Vagina (tissue), 2 donors: ENCODE measurements around the gene LTBP3. TPM values are rescaled to one million over a fixed set of nuclear protein-coding genes. Genes with fewer than 3 reads are reported as not detected.

Source experiments
- DNase-seq, 2 donors: peaks; one replicate each; pipeline ENCODE4 v3.0.0-alpha.2; 2017; ENCODE audit errors: extremely low spot score in 2 of 2
- H3K27ac ChIP-seq: fragments of 200-600 bp; sonication (generic); one replicate; pipeline ENCODE4 v1.5.1; 2019
- H3K27me3 ChIP-seq: fragments of 200-600 bp; sonication (generic); one replicate; pipeline ENCODE4 v1.5.1; 2019
- H3K36me3 ChIP-seq, 2 donors: fragments of 200-600 bp; sonication (generic); one replicate each; pipeline ENCODE4 v1.5.1; 2017 to 2019
- H3K4me1 ChIP-seq: fragments of 200-600 bp; sonication (generic); one replicate; pipeline ENCODE4 v1.5.1; 2019
- H3K4me3 ChIP-seq, 2 donors: fragments of 200-600 bp; sonication (generic); 1 replicate in 1 of 2; 2 replicates in 1 of 2; pipeline ENCODE4 v1.5.1; 2016 to 2019
- H3K9me3 ChIP-seq: fragments of 200-600 bp; sonication (generic); one replicate; pipeline ENCODE4 v1.5.1; 2019
- POLR2A ChIP-seq, 2 donors: fragments of 450-650 bp; IDR thresholded peaks; one replicate each; pipeline ENCODE4 v1.6.1; 2017; ENCODE audit warnings: antibody characterized with exemption in 2 of 2, mild to moderate bottlenecking in 2 of 2, moderate library complexity in 2 of 2
- POLR2AphosphoS5 ChIP-seq, 2 donors: sonication (generic); formaldehyde crosslinking; IDR thresholded peaks; one replicate each; pipeline ENCODE4 v1.9.0; 2017; ENCODE audit warnings: antibody characterized with exemption in 2 of 2, mild to moderate bottlenecking in 2 of 2, low read depth in 1 of 2; ENCODE audit not compliant: insufficient read depth in 1 of 2
- intact Hi-C: fragments of 100-400 bp; cut with DNase I; formaldehyde crosslinking; loops from one replicate; pipeline ENCODE4 v1.15.1; 2023
- total RNA-seq: library from RNA; depleted of rRNA; stranded (reverse); fragments of >200 nt; gene quantifications from one replicate; pipeline ENCODE4 v1.2.3, GENCODE V29; 2016
- TF ChIP-seq, protein P1 (sequence below), 3 experiments: fragments of 450-650 bp in 2 of 3; fragments of 200-600 bp in 1 of 3; sonication (generic) in 1 of 3; IDR thresholded peaks; one replicate each; pipeline ENCODE4 v1.5.1; 2017 to 2019; ENCODE audit warnings: antibody characterized with exemption in 3 of 3, mild to moderate bottlenecking in 2 of 3, moderate library complexity in 2 of 3

The LTBP3 gene
- total RNA-seq, 1 donor from 2014 or later: 246 TPM

DNA sequence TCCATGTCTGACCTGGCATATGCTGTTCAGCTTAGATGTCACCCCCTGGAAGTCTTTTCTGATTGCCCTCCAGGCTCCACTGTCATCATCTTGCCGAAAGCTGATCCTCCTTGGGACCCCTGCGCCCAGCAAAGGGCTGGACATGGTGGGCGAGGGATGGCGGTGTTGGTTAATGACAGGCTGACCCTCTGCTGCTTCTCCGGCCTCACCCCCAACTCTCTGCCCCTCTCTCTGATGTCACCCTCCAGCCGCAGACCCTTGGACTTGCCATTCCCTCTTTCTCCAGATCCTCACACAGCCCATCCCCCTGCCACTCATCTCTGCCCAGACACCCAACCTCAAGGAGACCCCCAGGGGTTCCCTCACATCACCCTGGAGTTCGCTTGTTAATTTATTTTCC lies 20.0 kb upstream of the LTBP3 start:
- no peaks in the 10 kb centered on the region for H3K27me3 ChIP-seq
- no peaks in the 10 kb centered on the region for H3K9me3 ChIP-seq
- TF ChIP-seq, protein P1, sequence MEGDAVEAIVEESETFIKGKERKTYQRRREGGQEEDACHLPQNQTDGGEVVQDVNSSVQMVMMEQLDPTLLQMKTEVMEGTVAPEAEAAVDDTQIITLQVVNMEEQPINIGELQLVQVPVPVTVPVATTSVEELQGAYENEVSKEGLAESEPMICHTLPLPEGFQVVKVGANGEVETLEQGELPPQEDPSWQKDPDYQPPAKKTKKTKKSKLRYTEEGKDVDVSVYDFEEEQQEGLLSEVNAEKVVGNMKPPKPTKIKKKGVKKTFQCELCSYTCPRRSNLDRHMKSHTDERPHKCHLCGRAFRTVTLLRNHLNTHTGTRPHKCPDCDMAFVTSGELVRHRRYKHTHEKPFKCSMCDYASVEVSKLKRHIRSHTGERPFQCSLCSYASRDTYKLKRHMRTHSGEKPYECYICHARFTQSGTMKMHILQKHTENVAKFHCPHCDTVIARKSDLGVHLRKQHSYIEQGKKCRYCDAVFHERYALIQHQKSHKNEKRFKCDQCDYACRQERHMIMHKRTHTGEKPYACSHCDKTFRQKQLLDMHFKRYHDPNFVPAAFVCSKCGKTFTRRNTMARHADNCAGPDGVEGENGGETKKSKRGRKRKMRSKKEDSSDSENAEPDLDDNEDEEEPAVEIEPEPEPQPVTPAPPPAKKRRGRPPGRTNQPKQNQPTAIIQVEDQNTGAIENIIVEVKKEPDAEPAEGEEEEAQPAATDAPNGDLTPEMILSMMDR (IDR thresholded peaks at IDR 0.05): no peak
- no peak for TF ChIP-seq POLR2AphosphoS5 (IDR thresholded peaks at IDR 0.05; ENCODE audit: insufficient read depth in 1 of 2, low read depth in 1 of 2)
- no peak for TF ChIP-seq POLR2A (IDR thresholded peaks at IDR 0.05)
- intact Hi-C loops: no loop called here
- H3K27ac ChIP-seq: peak overlapping the region; percentile 93
- no peak for DNase-seq
- peaks cover 55% of the 10 kb centered on the region for H3K4me1 ChIP-seq
- H3K4me3 ChIP-seq: peak overlapping the region; percentile 81 to 98
- peaks cover 3 to 32% of the 10 kb centered on the region in 2 donors for H3K36me3 ChIP-seq

DNA sequence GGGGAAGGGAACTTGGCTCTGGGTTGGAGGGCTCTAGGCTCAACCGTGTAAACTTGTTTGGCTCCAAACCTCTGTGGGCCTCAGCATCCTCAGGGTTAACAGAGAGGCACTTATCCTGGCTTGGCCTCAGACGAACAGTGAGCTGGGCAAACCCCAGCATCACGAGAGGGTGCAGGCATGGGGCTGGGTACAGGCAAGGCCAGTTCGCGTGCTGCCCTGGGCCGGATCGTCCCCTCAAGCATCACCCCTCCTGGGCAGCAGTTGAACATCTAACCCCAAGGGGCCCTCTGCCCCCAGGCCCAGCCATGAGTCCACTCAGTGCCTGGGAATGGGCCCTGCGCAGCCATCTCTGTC lies 19.6 kb upstream of the LTBP3 start:
- no peaks in the 10 kb centered on the region for H3K27me3 ChIP-seq
- TF ChIP-seq POLR2AphosphoS5 (IDR thresholded peaks at IDR 0.05; ENCODE audit: insufficient read depth in 1 of 2, low read depth in 1 of 2) (no peak), POLR2A (IDR thresholded peaks at IDR 0.05) (no peak)
- TF ChIP-seq, protein P1 (IDR thresholded peaks at IDR 0.05): no peak
- peaks cover 58% of the 10 kb centered on the region for H3K4me1 ChIP-seq
- intact Hi-C loops: no loop called here
- H3K9me3 ChIP-seq: no peaks in the 10 kb centered on the region
- no peak for DNase-seq
- peak overlapping the region; percentile 81 to 98 for H3K4me3 ChIP-seq
- peaks cover 3 to 32% of the 10 kb centered on the region in 2 donors for H3K36me3 ChIP-seq
- H3K27ac ChIP-seq: peak overlapping the region; percentile 93

DNA sequence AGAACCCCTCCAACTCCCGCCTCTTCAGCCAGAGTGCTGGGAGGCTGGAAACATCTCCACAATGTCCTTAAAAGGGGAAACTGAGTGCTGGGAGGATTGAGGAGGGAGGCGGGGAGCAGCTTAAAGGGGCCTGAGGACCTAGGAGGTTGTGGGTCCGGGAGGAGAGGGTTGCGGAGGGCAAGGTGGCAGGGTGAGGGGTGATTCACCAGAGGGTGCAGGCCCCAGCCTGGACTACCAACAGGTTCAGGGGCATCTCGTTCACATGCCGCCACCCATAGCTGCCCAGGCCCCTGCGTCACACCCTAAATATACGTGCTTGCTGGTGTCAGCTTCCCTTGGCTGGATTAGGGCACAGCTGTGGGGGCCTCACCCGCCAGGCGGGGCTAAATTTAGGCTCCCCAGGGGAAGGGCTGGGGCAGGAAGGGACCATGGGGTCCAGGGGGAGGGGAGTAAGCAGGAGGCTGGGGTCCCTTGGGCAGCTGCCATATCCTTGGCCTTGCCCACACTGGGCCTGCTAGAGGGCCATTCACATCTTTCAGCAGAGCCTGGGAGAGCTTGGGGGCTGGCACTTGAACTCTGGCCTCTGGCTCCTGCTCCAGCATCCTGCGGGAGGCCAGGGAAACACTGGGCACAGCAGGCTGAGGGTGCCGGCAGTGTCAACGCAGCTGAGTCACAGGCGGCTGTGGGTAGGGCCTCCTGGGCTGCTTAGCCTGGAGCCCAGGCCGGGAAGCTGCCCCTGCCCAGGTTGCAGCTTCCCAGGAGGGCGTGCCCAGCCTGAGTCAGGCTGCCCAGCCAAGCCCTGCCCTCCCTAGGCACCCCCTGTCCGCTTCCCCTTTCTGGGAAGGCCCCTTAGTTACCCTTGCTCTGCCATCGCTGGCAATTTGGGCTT lies 19.0 kb upstream of the LTBP3 start:
- Histone ChIP-seq H3K4me1 (peaks cover 59% of the 10 kb centered on the region), H3K36me3 (peaks cover 3 to 29% of the 10 kb centered on the region in 2 donors), H3K4me3 (peak overlapping the region; percentile 81 to 98), H3K9me3 (no peaks in the 10 kb centered on the region), H3K27ac (peak overlapping the region; percentile 93), H3K27me3 (no peaks in the 10 kb centered on the region)
- TF ChIP-seq, protein P1 (IDR thresholded peaks at IDR 0.05): no peak
- peak; percentile 38 to 73 for TF ChIP-seq POLR2AphosphoS5 (IDR thresholded peaks at IDR 0.05; ENCODE audit: insufficient read depth in 1 of 2, low read depth in 1 of 2)
- no peak for DNase-seq
- intact Hi-C loops: no loop called here

DNA sequence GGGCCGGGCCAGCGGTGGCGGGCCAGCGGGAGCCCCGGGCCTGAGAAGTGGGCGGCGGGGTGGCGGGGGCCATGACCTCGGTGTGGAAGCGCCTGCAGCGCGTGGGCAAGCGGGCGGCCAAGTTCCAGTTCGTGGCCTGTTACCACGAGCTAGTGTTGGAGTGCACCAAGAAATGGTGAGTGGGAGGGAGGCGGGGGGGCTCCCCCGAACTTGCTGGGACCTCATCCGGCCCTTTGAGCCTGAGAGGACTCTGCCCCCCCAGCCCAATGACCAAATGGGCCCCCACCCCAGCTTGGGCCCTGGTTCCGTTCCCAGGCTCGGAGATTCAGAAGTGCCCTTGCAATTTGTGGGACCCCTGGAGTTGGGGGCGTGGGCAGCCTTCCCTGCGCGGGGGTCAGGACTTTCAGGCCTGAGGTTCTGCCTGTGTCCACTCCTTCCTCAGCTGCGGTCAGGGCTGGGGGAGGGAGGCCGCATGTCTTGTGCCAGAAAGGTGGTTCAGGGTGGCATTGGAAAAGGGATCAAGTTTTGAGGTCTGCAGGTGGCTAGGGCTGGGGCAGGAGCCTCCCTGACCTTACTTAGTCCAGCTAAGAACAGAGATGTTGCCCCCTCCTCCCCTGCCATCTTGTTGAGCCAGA lies 18.2 kb upstream of the LTBP3 start:
- Histone ChIP-seq H3K27me3 (no peaks in the 10 kb centered on the region), H3K9me3 (no peaks in the 10 kb centered on the region), H3K27ac (peak overlapping the region; percentile 93), H3K4me1 (peaks cover 67% of the 10 kb centered on the region), H3K4me3 (peak overlapping the region; percentile 81 to 98), H3K36me3 (peaks cover 3 to 22% of the 10 kb centered on the region in 2 donors)
- TF ChIP-seq POLR2A (IDR thresholded peaks at IDR 0.05): no peak
- no peak for TF ChIP-seq POLR2AphosphoS5 (IDR thresholded peaks at IDR 0.05; ENCODE audit: insufficient read depth in 1 of 2, low read depth in 1 of 2)
- TF ChIP-seq, protein P1 (IDR thresholded peaks at IDR 0.05): no peak
- DNase-seq: no peak
- intact Hi-C loops: no loop called here
